ENCODE results near the gene PFKFB1.
"Not testable (repeated sequence)": the region's sequence is repeated elsewhere in the genome, so short reads cannot be mapped to it uniquely, and the experiment has no call there.

PFKFB1 gene

DNA sequence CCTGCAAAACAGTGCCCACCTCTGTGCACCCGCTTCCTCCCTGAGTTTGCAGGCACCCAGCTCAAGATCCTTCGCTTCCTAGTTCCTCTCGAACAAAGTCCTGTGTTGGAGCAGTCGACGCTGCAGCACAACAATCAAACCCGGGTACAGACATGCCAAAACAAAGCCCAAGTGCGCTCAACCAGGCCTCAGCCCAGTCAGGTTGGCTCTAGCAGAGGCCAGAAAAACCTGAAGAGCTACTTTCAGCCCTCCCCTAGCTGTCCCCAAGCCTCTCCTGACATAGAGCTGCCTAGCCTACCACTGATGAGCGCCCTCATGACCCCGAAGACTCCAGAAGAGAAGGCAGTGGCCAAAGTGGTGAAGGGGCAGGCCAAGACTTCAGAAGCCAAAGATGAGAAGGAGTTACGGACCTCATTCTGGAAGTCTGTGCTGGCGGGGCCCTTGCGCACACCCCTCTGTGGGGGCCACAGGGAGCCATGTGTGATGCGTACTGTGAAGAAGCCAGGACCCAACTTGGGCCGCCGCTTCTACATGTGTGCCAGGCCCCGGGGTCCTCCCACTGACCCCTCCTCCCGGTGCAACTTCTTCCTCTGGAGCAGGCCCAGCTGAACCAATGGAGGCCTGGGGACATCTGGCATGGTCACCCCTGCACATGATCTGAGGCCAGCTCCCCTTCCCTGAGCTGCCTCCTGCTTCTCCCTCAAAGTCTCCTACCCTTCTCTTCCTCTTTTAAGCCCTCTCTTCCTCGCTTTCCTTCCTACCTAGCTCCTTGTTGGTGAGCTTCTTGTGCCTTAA, 13.0 kb upstream of the PFKFB1 start:
- peaks cover 34% of the 10 kb centered on the region for H3K36me3 Mint-ChIP-seq (ENCODE audit: low read depth)

DNA sequence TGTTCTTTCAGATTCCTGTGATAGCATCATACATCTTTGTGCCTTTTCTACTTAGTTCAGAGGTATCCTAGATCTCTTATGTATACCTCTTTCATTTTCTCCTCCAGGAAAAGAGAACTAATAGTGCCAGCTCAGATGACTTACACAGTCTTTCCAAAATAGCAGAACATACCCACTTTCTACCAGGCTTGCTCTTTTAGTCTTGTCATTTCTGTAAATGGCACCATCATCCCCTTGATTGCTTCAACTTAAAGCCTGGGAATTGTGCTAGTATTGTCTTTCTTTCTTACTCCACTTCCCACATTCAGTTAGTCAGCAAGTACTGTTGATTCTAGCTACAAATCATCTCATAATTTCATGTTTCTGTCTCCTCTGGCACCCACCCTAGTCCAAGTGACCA, 11.3 kb upstream of the PFKFB1 start:
- H3K4me1 Mint-ChIP-seq (ENCODE audit: low read depth) = peaks cover 23% of the 10 kb centered on the region
- peaks cover 39% of the 10 kb centered on the region for H3K36me3 Mint-ChIP-seq (ENCODE audit: low read depth)
- no peaks in the 10 kb centered on the region for H3K27me3 Mint-ChIP-seq (ENCODE audit: low read depth)
- H3K4me3 Mint-ChIP-seq = no peak overlapping the region
- H3K9me3 Mint-ChIP-seq = no peaks in the 10 kb centered on the region
- no peak overlapping the region for H3K27ac Mint-ChIP-seq

More for the DNA sequence above, 13.0 kb upstream of the PFKFB1 start:
- H3K27ac Mint-ChIP-seq = no peak overlapping the region
- H3K4me1 Mint-ChIP-seq (ENCODE audit: low read depth) = peaks cover 12% of the 10 kb centered on the region
- no peaks in the 10 kb centered on the region for H3K9me3 Mint-ChIP-seq
- no peak overlapping the region for H3K4me3 Mint-ChIP-seq
- H3K27me3 Mint-ChIP-seq (ENCODE audit: low read depth) = no peaks in the 10 kb centered on the region

DNA sequence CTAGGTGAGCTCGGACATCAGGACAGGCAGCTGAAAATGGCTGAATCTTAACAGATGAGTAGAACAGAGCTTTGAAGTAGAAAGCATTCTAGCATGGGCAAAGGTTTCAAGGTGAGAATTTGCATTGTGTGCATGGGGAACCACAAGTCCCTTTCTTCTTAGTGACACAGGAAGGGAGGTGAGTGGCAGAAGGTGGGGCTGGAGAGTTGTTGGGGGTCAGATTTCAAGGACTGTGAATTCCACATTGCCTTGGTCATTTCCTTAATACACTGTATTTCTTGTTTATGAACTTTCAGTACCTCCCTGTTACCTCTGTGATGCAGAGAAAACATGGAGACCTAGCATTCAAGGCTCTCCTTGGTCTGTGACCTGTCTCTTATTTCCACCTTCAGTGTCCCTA, 10.2 kb upstream of the PFKFB1 start:
- Mint-ChIP-seq H3K9me3 (no peaks in the 10 kb centered on the region), H3K4me3 (no peak overlapping the region), H3K4me1 (ENCODE audit: low read depth) (peaks cover 23% of the 10 kb centered on the region), H3K27ac (no peak overlapping the region), H3K36me3 (ENCODE audit: low read depth) (peaks cover 39% of the 10 kb centered on the region), H3K27me3 (ENCODE audit: low read depth) (no peaks in the 10 kb centered on the region)

DNA sequence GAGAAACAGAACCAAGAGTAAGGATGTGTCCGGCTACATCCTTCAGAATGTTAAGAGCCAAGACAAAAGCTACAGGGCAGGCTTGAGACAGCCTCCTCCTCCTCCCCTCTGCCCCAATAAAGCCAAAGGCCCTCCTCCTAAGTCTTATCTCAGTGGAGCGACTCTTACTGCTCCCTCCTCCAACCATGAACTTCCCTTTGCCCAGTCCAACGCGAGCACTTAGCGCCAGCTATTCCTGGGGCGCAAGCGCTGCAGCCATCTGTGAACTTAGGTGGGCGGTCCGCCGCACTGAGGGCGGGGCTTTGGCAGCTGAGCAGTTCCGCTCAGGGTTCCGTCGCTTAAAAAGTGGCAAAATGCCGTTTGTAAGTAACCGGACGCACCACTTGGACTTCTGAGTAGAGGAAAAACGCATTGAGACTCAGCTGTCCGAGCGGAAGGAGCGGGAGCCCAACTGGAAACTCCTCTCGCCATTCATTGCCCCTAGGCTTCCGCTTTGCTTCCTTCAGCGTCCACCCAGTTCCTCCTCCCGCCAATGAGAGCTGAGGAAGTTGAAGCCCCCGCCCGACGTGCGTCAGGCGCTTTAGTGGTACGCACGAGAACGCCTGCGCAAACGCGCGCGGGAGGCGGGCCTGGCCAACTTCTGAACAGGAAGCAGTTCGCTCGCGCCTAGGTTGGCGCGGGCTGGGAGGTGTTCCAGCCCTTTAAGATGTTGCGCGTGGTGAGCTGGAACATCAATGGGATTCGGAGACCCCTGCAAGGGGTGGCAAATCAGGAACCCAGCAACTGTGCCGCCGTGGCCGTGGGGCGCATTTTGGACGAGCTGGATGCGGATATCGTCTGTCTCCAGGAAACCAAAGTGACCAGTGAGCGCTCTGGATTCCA, 6.0 kb upstream of the PFKFB1 start, which contains the start of gene APEX2:
Gene APEX2 (plus strand): TSS at position 647 of the 882 bp plus-strand sequence. CDS start 60 bp downstream, at position 707.
- no peaks in the 10 kb centered on the region for H3K9me3 Mint-ChIP-seq
- H3K4me3 Mint-ChIP-seq = peak within 1 kb of the TSS; percentile 96
- H3K27me3 Mint-ChIP-seq (ENCODE audit: low read depth) = no peaks in the 10 kb centered on the region
- H3K4me1 Mint-ChIP-seq (ENCODE audit: low read depth) = peaks cover 14% of the 10 kb centered on the region
- peaks cover 22% of the 10 kb centered on the region for H3K36me3 Mint-ChIP-seq (ENCODE audit: low read depth)
- H3K27ac Mint-ChIP-seq = peak within 1 kb of the TSS; percentile 92

DNA sequence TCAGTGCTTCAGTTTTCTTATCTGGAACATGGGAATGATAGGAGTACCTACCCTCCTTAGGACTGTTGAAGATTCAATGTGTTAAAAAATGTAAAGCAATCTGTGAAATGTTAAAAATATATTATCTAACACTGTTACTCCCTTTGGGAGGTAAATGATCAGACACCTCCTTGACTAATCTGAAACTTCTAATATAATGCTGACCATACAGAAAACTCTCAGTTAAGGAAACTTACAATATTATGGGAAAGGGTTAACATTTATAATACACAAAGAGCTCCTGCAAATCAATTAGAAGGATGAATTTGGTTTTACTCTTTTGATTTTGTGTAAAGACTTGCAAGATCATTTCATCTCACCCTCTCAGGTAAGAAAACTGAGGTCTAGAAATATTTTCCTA, 1.6 kb upstream of the PFKFB1 start:
- no peaks in the 10 kb centered on the region for H3K27me3 Mint-ChIP-seq (ENCODE audit: low read depth)
- H3K36me3 Mint-ChIP-seq (ENCODE audit: low read depth) = peaks cover 2% of the 10 kb centered on the region
- H3K27ac Mint-ChIP-seq = no peak overlapping the region
- H3K4me3 Mint-ChIP-seq = no peak overlapping the region
- no peaks in the 10 kb centered on the region for H3K9me3 Mint-ChIP-seq
- H3K4me1 Mint-ChIP-seq (ENCODE audit: low read depth) = peaks cover 2% of the 10 kb centered on the region

DNA sequence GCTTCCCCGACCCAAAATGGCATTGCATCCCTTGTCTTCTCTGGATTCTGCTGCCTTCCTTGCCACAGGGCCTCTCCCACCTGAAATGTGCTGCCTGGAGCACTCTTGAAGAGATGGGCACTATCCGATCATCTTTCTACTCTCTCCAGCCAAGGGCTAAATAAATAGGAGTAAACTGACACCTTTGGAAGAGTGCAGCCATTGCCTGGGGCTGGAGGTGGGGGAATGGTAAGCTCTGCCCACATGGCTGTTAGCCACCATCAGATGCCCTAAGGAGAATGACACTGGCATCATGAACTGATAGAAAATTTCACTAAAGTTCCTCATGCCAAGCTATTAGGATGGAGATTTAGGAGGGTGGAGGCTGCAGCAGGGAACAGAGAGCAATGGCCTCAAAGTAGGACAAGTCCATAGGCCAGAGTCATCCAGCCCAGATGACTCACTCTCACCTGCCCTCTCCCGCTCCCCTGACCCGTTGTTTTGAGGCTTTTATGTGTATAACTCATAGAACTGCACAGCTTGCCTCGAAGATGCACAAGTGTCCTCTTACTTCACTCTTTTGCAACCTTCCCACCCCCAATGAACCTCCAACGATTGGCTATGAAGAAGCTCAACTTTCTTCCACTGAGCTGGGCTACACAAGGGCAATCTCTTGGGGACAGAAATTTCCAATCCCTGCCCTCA, 822 bp upstream of the PFKFB1 start:
- H3K27ac Mint-ChIP-seq = no peak overlapping the region
- H3K9me3 Mint-ChIP-seq = no peaks in the 10 kb centered on the region
- no peak overlapping the region for H3K4me3 Mint-ChIP-seq
- no peaks in the 10 kb centered on the region for H3K4me1 Mint-ChIP-seq (ENCODE audit: low read depth)
- no peaks in the 10 kb centered on the region for H3K27me3 Mint-ChIP-seq (ENCODE audit: low read depth)
- H3K36me3 Mint-ChIP-seq (ENCODE audit: low read depth) = no peaks in the 10 kb centered on the region

DNA sequence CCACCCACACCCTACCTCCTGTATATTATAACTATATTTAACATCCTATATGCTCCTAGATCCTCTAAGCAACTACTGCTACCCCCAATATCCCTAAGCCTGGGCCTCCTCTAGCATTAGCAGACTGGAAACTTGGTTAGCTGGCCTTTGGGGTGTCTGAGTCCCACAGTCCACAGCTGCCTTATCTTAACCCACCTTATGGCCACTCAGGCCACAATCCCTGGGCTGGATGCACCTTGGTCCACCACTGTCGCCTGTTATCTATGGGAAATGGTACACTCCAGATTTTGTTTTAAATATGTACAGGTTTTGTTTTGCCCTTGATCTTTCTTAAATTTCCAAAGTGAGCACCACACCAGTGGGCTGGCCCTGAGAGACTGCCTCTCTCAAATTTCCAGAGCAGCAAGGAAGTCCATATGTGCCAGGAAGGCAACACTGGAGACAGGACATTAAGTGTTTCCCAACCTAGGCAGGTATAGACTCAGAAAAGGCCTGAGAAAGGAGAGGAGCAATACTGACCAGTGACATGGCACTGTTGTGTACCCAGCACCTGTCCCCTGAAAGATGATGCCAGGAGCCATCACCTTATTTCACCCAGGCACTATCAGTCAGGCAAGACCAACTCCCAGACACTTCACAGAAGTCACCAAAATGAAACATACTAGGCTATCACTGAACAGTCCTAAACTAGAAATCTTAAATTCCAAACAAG, 921 bp downstream of the PFKFB1 start:
- Mint-ChIP-seq H3K27me3 (ENCODE audit: low read depth) (no peaks in the 10 kb centered on the region), H3K36me3 (ENCODE audit: low read depth) (no peaks in the 10 kb centered on the region), H3K9me3 (no peaks in the 10 kb centered on the region), H3K4me3 (no peak overlapping the region), H3K27ac (no peak overlapping the region), H3K4me1 (ENCODE audit: low read depth) (no peaks in the 10 kb centered on the region)

DNA sequence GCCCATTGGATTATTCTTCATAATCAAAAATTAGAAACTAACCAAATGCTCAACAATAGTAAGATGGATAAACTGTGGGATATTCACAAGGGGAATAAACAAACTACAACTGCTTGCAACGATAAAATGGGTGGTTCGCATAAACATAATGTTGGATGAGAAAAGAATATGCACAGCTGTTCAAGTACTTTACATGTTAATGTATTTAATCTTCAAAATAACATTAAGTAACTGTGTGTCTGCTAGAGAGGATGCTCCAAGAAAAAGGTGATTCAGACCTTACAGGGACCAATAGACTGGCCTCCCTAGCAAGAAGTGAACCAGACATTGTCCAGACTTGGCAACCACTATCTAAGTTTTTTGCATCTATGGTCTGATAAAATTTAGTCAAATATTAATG, 2.3 kb downstream of the PFKFB1 start:
- no peaks in the 10 kb centered on the region for H3K9me3 Mint-ChIP-seq
- H3K36me3 Mint-ChIP-seq (ENCODE audit: low read depth) = no peaks in the 10 kb centered on the region
- no peaks in the 10 kb centered on the region for H3K27me3 Mint-ChIP-seq (ENCODE audit: low read depth)
- H3K4me1 Mint-ChIP-seq (ENCODE audit: low read depth) = no peaks in the 10 kb centered on the region
- no peak overlapping the region for H3K27ac Mint-ChIP-seq
- no peak overlapping the region for H3K4me3 Mint-ChIP-seq

DNA sequence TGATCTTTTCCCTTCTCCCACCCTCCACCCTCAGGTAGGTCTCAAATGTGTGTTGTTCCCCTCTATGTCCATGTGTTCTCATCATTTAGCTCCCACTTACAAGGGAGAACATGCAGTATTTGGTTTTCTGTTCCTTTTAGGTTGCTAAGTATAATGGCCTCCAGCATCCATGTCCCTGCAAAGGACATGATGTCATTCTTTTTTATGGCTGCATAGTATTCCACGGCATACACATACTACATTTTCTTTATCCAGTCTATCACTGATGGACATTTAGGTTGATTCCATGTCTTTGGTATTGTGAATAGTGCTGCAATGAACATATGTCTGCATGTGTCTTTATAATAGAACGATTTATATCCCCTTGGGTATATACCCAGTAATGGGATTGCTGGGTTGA, 10.7 kb downstream of the PFKFB1 start:
- not testable (repeated sequence) for H3K36me3 Mint-ChIP-seq (ENCODE audit: low read depth); H3K27me3 Mint-ChIP-seq (ENCODE audit: low read depth); H3K4me1 Mint-ChIP-seq (ENCODE audit: low read depth); H3K27ac Mint-ChIP-seq; H3K4me3 Mint-ChIP-seq; H3K9me3 Mint-ChIP-seq

DNA sequence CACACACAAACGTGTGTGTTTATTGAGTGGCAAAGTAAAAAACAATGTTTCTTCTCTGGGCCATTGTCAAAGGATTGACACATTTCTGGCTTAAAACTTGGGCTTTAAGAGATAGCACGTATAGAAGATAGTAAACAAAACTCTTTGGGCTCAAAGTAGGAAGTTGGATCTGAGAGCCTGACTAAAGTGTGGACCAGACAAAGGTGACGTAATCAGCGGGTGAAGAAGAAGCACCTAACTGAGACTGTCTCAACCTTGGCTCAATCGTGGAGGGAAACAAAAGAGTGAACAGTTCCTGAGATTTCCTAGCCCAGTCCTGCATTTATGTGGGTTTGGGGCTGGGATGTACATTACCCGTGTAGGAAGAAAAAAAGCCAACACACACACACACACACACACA, 13.7 kb downstream of the PFKFB1 start:
- Mint-ChIP-seq H3K4me3 (no peak overlapping the region), H3K27ac (no peak overlapping the region), H3K27me3 (ENCODE audit: low read depth) (peaks cover 6% of the 10 kb centered on the region), H3K4me1 (ENCODE audit: low read depth) (no peaks in the 10 kb centered on the region), H3K36me3 (ENCODE audit: low read depth) (no peaks in the 10 kb centered on the region), H3K9me3 (peaks cover 2% of the 10 kb centered on the region)

DNA sequence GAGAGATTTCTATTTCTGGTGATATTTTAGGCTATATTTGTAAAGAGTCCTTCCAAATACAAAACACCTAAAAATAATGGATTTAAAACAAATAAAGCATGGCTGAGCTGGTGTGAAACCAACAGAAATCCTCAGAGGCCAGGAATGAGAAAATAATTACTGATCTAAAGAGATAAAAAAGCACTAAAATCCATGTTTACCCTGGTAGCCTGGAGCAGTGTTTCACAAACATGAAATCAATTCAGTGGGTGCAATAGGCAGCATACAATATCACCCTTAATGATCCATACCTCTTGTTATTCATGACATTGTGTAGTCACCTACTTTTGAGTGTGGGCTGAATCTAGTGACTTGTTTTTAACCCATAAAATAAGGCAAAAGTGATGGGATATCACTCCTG, 14.6 kb downstream of the PFKFB1 start:
- Mint-ChIP-seq H3K4me1 (ENCODE audit: low read depth) (no peaks in the 10 kb centered on the region), H3K27me3 (ENCODE audit: low read depth) (peaks cover under 1% of the 10 kb centered on the region), H3K36me3 (ENCODE audit: low read depth) (no peaks in the 10 kb centered on the region), H3K4me3 (no peak overlapping the region), H3K27ac (no peak overlapping the region), H3K9me3 (peaks cover 2% of the 10 kb centered on the region)

DNA sequence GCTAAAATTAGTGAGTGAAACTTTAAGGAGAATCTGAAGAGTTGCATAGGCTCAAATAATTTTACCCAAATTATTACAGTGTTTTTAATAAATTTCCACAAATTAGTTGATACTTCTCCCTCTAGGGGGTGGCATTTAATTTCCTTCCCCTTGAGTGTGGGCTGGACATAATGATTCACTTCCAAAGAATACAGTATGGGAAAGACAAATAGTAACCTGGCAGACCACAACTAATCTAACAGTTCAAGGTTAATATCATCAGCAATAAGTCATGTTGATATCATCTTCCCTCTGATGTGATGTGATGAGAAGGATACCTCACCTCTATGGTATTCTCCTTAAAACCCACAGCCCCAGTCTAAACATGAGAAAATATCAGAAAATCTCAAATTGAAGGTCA, 15.5 kb downstream of the PFKFB1 start:
- no peaks in the 10 kb centered on the region for H3K27me3 Mint-ChIP-seq (ENCODE audit: low read depth)
- H3K36me3 Mint-ChIP-seq (ENCODE audit: low read depth) = no peaks in the 10 kb centered on the region
- H3K9me3 Mint-ChIP-seq = no peaks in the 10 kb centered on the region
- no peak overlapping the region for H3K27ac Mint-ChIP-seq
- H3K4me3 Mint-ChIP-seq = no peak overlapping the region
- H3K4me1 Mint-ChIP-seq (ENCODE audit: low read depth) = no peaks in the 10 kb centered on the region

DNA sequence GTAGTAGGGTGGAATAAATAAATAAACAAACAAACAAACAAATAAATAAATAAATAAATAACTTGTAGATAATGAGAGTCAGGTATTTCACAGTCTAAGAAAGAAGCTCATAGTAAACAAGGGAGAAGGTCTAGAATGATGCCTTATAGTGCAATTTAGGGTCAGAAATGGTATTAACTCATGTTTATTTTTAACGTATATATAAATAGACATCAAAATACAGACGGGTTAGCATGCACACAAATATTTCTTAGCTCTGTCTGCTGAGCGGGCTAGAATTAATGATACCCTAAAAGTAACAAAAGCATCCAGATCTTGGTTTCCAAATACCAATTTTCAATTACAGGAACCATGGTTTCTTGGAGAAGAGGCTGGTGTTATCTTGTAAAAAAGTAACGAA, 16.6 kb downstream of the PFKFB1 start:
- no peaks in the 10 kb centered on the region for H3K27me3 Mint-ChIP-seq (ENCODE audit: low read depth)
- H3K36me3 Mint-ChIP-seq (ENCODE audit: low read depth) = no peaks in the 10 kb centered on the region

More for the DNA sequence above, 16.6 kb downstream of the PFKFB1 start:
- Mint-ChIP-seq H3K4me1 (ENCODE audit: low read depth) (no peaks in the 10 kb centered on the region), H3K27ac (no peak overlapping the region), H3K9me3 (no peaks in the 10 kb centered on the region), H3K4me3 (no peak overlapping the region)
